T-helper 2 cell treated with Interferon-gamma antibody and Interleukin-4, amounts not matched to agents 5 μg/mL and 100 μg/mL, for 36 hours (primary cell): Measurements from ENCODE around the gene CCDC51.
A peak's percentile ranks its signal among the peaks of the same experiment; 100 is the strongest.
"Not testable (repeated sequence)": the region's sequence is repeated elsewhere in the genome, so short reads cannot be mapped to it uniquely, and the experiment has no call there.

Experiments
- DNase-seq: peaks from one replicate; pipeline ENCODE4 v3.0.0; 2021; ENCODE audit warnings: low spot score
- H3K27ac Mint-ChIP-seq: one replicate; pipeline ENCODE4 v1.8.0; 2021; ENCODE audit warnings: mild to moderate bottlenecking, mixed read lengths
- H3K27me3 Mint-ChIP-seq: one replicate; pipeline ENCODE4 v1.8.0; 2021; ENCODE audit warnings: low read depth, mixed read lengths
- H3K36me3 Mint-ChIP-seq: one replicate; pipeline ENCODE4 v1.8.0; 2021; ENCODE audit warnings: low read depth, mixed read lengths
- H3K4me1 Mint-ChIP-seq: one replicate; pipeline ENCODE4 v1.8.0; 2021; ENCODE audit warnings: low read depth, mixed read lengths
- H3K4me3 Mint-ChIP-seq: one replicate; pipeline ENCODE4 v1.8.0; 2022; ENCODE audit warnings: mild to moderate bottlenecking, moderate library complexity, mixed read lengths
- H3K9me3 Mint-ChIP-seq: one replicate; pipeline ENCODE4 v1.8.0; 2021; ENCODE audit warnings: mixed read lengths

Gene CCDC51, protein sequence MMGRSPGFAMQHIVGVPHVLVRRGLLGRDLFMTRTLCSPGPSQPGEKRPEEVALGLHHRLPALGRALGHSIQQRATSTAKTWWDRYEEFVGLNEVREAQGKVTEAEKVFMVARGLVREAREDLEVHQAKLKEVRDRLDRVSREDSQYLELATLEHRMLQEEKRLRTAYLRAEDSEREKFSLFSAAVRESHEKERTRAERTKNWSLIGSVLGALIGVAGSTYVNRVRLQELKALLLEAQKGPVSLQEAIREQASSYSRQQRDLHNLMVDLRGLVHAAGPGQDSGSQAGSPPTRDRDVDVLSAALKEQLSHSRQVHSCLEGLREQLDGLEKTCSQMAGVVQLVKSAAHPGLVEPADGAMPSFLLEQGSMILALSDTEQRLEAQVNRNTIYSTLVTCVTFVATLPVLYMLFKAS

GRCh38 chr3:48439820-48440589 lies at the start of gene CCDC51, which contains the start of gene TMA7:
CCDC51 (minus strand) TSS chr3:48440119; CDS start chr3:48435128, 4,991 bp downstream.
TMA7 (plus strand) TSS chr3:48440257; CDS start chr3:48440297, 40 bp downstream.
- Mint-ChIP-seq H3K27me3 (no peaks in the 10 kb centered on the region), H3K27ac (peak within 1 kb of the TSS; percentile 95), H3K4me3 (peak within 1 kb of the TSS; percentile 99), H3K9me3 (no peaks in the 10 kb centered on the region), H3K36me3 (peaks cover 37% of the 10 kb centered on the region), H3K4me1 (peaks cover 26% of the 10 kb centered on the region)
- peak; percentile 98 for DNase-seq

- DNase-seq = no peak
- H3K27me3 Mint-ChIP-seq = no peaks in the 10 kb centered on the region
- peaks cover 2% of the 10 kb centered on the region for H3K4me1 Mint-ChIP-seq
- H3K9me3 Mint-ChIP-seq = no peaks in the 10 kb centered on the region
- no peaks in the 10 kb centered on the region for H3K36me3 Mint-ChIP-seq
- no peak overlapping the region for H3K4me3 Mint-ChIP-seq
- H3K27ac Mint-ChIP-seq = no peak overlapping the region
These were observed 47.0 kb upstream of the CCDC51 start for GRCh38 chr3:48486952-48487351.

DNA sequence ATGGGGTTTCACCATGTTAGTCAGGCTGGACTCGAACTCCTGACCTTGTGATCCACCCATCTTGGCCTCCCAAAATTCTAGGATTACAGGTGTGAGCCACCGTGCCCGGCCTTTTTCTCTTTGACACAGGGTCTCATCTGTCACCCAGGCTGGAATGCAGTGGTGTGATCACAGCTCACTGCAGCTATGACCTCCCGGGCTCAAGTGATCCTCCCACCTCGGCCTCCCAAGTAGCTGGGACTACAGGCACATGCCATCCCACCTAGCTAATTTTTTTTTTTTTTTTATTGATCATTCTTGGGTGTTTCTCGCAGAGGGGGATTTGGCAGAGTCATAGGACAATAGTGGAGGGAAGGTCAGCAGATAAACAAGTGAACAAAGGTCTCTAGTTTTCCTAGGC lies 42.9 kb upstream of the CCDC51 start:
- not testable (repeated sequence) for H3K4me3 Mint-ChIP-seq, H3K9me3 Mint-ChIP-seq, H3K36me3 Mint-ChIP-seq, H3K27me3 Mint-ChIP-seq, DNase-seq, H3K27ac Mint-ChIP-seq
- peaks cover 20% of the 10 kb centered on the region for H3K4me1 Mint-ChIP-seq

GRCh38 chr3:48480891-48481290 lies 41.0 kb upstream of the CCDC51 start:
- H3K27ac Mint-ChIP-seq, H3K9me3 Mint-ChIP-seq, H3K4me3 Mint-ChIP-seq: not testable (repeated sequence)

DNA sequence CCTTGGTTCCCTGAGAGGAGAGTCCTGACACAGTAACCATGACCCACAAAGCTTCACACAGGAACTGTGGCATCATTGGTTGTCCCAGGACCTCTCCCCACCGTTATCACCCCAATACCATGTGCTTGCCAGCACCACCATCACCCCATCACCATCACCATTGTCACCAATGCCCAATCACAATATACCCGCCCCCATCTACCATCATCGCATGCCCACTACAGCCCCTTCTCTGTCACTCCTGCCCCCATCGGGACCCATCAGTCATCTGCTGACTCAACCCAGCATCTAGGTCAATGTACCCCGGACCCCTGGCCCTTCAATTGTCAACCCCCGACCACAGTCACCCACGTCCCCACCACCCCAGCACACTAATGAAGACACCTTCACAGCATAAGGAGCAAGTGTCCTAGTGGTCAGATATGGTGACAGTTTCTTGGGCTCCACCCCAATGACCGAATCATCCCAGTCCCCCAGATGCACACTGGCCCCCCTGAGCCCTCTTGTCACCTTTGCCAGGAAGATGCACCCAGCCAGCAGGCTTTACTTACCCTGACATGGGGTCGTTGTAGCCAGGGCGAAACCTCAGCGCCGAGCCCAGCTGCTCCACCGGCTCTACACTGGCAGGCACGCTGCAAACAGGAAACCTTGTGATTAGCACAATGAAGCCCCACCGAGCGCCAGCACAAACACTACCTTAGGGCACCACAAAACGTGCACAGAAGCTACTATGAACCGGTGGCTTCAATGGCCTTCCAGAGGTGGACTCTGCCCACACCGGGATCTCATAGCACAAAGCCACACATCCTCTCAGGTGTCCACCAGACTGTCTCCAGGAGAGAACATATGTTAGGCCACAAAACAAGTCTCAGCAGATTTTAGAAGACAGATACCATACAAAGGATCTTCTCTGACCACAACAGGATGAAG lies 39.0 kb upstream of the CCDC51 start:
- Mint-ChIP-seq H3K9me3 (no peaks in the 10 kb centered on the region), H3K27ac (peak overlapping the region; percentile 98), H3K4me1 (peaks cover 36% of the 10 kb centered on the region), H3K27me3 (no peaks in the 10 kb centered on the region), H3K4me3 (peak overlapping the region; percentile 90), H3K36me3 (peaks cover 14% of the 10 kb centered on the region)
- DNase-seq = peak; percentile 46

More at GRCh38 chr3:48480891-48481290, 41.0 kb upstream of the CCDC51 start:
- not testable (repeated sequence) for DNase-seq, H3K27me3 Mint-ChIP-seq, H3K36me3 Mint-ChIP-seq
- H3K4me1 Mint-ChIP-seq = peaks cover 29% of the 10 kb centered on the region

- Mint-ChIP-seq H3K4me3 (peak overlapping the region; percentile 90), H3K9me3 (no peaks in the 10 kb centered on the region), H3K27ac (peak overlapping the region; percentile 98), H3K36me3 (peaks cover 14% of the 10 kb centered on the region), H3K27me3 (no peaks in the 10 kb centered on the region), H3K4me1 (peaks cover 44% of the 10 kb centered on the region)
- no peak for DNase-seq
These were observed 38.1 kb upstream of the CCDC51 start for GRCh38 chr3:48477959-48478520.

DNA sequence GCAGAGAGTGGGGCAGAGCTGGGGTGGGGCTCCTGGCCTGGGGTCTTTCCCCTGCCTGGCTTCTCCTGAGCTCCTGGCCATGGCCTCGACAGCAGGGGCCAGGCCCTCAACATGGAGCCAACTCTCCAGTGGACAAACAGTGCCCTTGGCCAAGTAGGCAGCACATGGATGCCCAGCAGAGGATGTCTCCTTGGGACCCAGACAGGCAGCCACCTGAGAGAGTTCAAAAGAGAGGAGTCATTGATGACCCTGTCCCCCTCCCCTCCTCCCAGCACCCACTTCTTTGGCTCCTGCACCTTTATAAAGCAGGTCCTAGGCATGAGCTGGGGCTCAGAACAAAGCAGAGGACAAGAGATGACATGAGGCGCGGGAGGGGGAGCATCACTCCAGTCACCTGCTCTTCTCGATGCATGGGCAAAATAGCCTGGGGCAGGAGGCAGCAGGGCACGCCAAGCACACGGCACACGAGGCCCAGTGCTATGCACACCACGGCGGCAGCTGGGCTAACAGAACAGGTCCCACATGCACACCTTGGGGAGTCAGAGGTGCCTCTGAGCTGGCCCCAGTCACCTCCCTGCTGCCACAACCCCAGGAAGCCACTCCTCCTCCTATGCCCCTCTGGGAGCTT lies 36.6 kb upstream of the CCDC51 start:
- H3K9me3 Mint-ChIP-seq = no peaks in the 10 kb centered on the region
- DNase-seq = no peak
- H3K4me3 Mint-ChIP-seq = no peak overlapping the region
- H3K27ac Mint-ChIP-seq = no peak overlapping the region
- H3K27me3 Mint-ChIP-seq = no peaks in the 10 kb centered on the region
- peaks cover 48% of the 10 kb centered on the region for H3K4me1 Mint-ChIP-seq
- H3K36me3 Mint-ChIP-seq = peaks cover 16% of the 10 kb centered on the region

GRCh38 chr3:48475188-48475587 lies 35.3 kb upstream of the CCDC51 start:
- H3K4me1 Mint-ChIP-seq = peaks cover 47% of the 10 kb centered on the region
- no peaks in the 10 kb centered on the region for H3K27me3 Mint-ChIP-seq
- no peak overlapping the region for H3K4me3 Mint-ChIP-seq
- H3K36me3 Mint-ChIP-seq = peaks cover 16% of the 10 kb centered on the region
- DNase-seq = no peak
- no peak overlapping the region for H3K27ac Mint-ChIP-seq
- no peaks in the 10 kb centered on the region for H3K9me3 Mint-ChIP-seq

- Mint-ChIP-seq H3K27ac (peak overlapping the region; percentile 68), H3K36me3 (peaks cover 21% of the 10 kb centered on the region), H3K9me3 (no peaks in the 10 kb centered on the region), H3K4me3 (peak overlapping the region; percentile 47), H3K27me3 (no peaks in the 10 kb centered on the region), H3K4me1 (peaks cover 50% of the 10 kb centered on the region)
- DNase-seq = no peak
These were observed 34.7 kb upstream of the CCDC51 start for GRCh38 chr3:48474619-48475018.

DNA sequence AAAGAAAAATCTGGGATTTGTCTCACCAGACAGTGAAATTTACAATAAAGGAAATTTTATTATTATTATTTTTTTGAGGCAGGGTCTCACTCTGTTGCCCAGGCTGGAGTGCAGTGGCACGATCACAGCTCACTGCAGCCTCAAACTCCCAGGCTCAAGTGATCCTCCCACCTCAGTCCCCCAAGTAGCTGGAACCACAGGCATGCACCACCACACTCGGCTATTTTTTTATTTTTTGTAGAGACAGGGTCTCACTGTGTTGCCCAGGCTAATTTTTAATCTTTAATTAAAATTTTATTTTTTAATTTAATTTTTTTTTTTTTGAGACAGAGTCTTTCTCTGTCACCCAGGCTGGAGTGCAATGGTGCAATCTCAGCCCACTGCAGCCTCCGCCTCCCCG lies 34.1 kb upstream of the CCDC51 start:
- H3K27ac Mint-ChIP-seq, H3K9me3 Mint-ChIP-seq, DNase-seq, H3K4me3 Mint-ChIP-seq, H3K27me3 Mint-ChIP-seq: not testable (repeated sequence)
- Mint-ChIP-seq H3K4me1 (peaks cover 52% of the 10 kb centered on the region), H3K36me3 (peaks cover 26% of the 10 kb centered on the region)

GRCh38 chr3:48473617-48473952 lies 33.7 kb upstream of the CCDC51 start:
- Mint-ChIP-seq H3K9me3 (no peaks in the 10 kb centered on the region), H3K27me3 (no peaks in the 10 kb centered on the region), H3K27ac (peak overlapping the region; percentile 99), H3K4me1 (peaks cover 52% of the 10 kb centered on the region), H3K4me3 (peak overlapping the region; percentile 95), H3K36me3 (peaks cover 27% of the 10 kb centered on the region)
- no peak for DNase-seq

DNA sequence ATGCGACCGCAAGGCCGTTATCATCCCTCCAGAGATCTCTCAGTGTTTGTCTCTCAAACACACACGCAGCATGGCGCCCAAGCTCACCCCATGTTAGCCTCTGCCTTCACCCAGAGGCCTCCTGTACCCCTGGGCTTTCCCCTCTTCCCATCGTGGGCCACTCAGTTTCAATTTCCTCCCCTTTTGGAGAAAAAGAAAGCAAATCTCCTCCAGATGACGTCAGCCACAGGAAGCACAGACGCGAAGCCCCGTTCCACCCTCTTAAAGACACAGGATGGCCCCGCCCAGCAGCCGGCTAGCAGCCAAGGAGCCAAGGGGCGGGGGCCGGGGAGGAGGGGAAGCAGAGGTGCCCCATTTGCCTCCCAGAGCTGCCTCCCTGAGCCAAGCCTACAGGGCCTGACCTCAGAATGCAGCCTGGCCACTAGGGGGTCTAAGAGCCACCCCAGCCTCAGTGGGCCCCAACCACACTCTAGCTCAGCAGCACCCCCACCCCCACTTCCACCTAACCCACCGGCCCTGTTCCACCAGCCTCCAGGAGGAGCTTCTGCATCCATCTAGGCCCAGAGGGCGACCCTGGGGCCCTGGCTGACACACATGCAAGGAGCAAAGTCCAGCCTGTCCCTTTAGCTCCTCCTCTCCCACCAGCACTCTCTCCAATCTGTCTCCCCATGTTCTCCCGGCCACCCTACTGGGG lies 33.2 kb upstream of the CCDC51 start:
- peak; percentile 96 for DNase-seq
- H3K4me3 Mint-ChIP-seq = peak overlapping the region; percentile 95
- H3K9me3 Mint-ChIP-seq = no peaks in the 10 kb centered on the region
- H3K4me1 Mint-ChIP-seq = peaks cover 48% of the 10 kb centered on the region
- H3K27me3 Mint-ChIP-seq = no peaks in the 10 kb centered on the region
- peak overlapping the region; percentile 99 for H3K27ac Mint-ChIP-seq
- H3K36me3 Mint-ChIP-seq = peaks cover 27% of the 10 kb centered on the region

GRCh38 chr3:48472673-48472922 lies 32.7 kb upstream of the CCDC51 start:
- peaks cover 29% of the 10 kb centered on the region for H3K36me3 Mint-ChIP-seq
- no peak for DNase-seq
- H3K27ac Mint-ChIP-seq = peak overlapping the region; percentile 99
- H3K4me1 Mint-ChIP-seq = peaks cover 48% of the 10 kb centered on the region
- H3K9me3 Mint-ChIP-seq = no peaks in the 10 kb centered on the region
- H3K4me3 Mint-ChIP-seq = peak overlapping the region; percentile 95
- no peaks in the 10 kb centered on the region for H3K27me3 Mint-ChIP-seq
